ENCODE results near the gene MEGF9. TPM values are rescaled to one million over a fixed set of nuclear protein-coding genes. Genes with fewer than 3 reads are reported as not detected.
"Not testable (repeated sequence)": the region's sequence is repeated elsewhere in the genome, so short reads cannot be mapped to it uniquely, and the experiment has no call there.

The MEGF9 gene
- total and polyA plus RNA-seq, 7 donors, result 2.0 to 12.7 (median 7.2) TPM

DNA sequence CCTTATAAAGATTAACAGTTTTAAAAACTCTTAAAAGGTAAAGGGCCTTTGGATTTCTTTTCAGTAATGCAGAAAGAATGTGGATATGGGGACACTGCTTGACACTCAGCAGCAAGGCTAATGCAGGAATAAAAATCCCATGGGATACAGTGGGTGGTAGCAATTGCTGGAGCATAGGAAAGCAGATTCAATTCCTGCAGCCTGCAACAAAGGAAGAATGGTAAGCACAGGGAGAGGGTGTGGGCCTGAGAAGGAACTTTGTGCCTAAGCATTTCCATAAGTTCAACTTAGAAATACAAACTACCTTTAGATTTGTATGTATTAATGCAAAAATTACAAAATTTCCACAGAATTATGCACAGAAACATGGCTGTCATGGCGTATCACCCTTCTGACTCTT, 68.5 kb downstream of the MEGF9 start:
- TF ChIP-seq, protein P1, sequence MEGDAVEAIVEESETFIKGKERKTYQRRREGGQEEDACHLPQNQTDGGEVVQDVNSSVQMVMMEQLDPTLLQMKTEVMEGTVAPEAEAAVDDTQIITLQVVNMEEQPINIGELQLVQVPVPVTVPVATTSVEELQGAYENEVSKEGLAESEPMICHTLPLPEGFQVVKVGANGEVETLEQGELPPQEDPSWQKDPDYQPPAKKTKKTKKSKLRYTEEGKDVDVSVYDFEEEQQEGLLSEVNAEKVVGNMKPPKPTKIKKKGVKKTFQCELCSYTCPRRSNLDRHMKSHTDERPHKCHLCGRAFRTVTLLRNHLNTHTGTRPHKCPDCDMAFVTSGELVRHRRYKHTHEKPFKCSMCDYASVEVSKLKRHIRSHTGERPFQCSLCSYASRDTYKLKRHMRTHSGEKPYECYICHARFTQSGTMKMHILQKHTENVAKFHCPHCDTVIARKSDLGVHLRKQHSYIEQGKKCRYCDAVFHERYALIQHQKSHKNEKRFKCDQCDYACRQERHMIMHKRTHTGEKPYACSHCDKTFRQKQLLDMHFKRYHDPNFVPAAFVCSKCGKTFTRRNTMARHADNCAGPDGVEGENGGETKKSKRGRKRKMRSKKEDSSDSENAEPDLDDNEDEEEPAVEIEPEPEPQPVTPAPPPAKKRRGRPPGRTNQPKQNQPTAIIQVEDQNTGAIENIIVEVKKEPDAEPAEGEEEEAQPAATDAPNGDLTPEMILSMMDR (IDR thresholded peaks at IDR 0.05), result no peak
- Histone ChIP-seq H3K36me3 (ENCODE audit: insufficient read depth in 1 of 2, low read depth in 1 of 2) (no peaks in the 10 kb centered on the region), H3K4me3 (no peak overlapping the region), H3K27me3 (ENCODE audit: insufficient read depth in 3 of 3, low read length in 2 of 3) (no peaks in the 10 kb centered on the region), H3K4me1 (peaks cover 14% of the 10 kb centered on the region), H3K27ac (no peak overlapping the region), H3K9me3 (no peaks in the 10 kb centered on the region)
- WGBS, 3 donors, result 95 to 100% (median 98%) methylated on average over 1 of the region's 1 CpG
- intact Hi-C loops (cut with DNase I), result no loop called here
- no peak for DNase-seq
- ATAC-seq, result no peak

DNA sequence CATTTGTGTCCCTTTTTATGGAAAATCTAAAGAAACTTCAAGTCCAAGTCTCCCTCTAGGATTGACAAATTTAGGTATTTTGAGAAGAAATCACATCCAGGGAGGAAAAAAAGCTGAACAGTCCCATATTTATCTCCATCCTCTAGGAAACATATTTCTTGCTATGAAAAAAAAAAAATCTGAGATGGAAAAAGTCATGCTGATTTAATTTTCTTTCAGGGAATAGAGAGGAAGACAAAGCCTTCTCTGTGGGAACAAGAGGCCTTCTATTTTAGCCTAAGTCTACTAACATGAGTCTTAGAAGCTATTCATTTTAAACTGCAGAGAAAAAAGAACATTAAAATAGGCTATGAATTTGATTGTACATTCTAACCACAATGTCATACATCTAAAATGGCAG, 71.2 kb downstream of the MEGF9 start:
- no peaks in the 10 kb centered on the region for H3K9me3 ChIP-seq
- intact Hi-C loops (cut with DNase I), result no loop called here
- peaks cover 14% of the 10 kb centered on the region for H3K4me1 ChIP-seq
- no peak overlapping the region for H3K27ac ChIP-seq
- TF ChIP-seq, protein P1 (IDR thresholded peaks at IDR 0.05), result no peak
- DNase-seq, result no peak
- H3K36me3 ChIP-seq (ENCODE audit: insufficient read depth in 1 of 2, low read depth in 1 of 2), result no peaks in the 10 kb centered on the region
- H3K27me3 ChIP-seq (ENCODE audit: insufficient read depth in 3 of 3, low read length in 2 of 3), result no peaks in the 10 kb centered on the region
- ATAC-seq, result no peak
- no peak overlapping the region for H3K4me3 ChIP-seq

DNA sequence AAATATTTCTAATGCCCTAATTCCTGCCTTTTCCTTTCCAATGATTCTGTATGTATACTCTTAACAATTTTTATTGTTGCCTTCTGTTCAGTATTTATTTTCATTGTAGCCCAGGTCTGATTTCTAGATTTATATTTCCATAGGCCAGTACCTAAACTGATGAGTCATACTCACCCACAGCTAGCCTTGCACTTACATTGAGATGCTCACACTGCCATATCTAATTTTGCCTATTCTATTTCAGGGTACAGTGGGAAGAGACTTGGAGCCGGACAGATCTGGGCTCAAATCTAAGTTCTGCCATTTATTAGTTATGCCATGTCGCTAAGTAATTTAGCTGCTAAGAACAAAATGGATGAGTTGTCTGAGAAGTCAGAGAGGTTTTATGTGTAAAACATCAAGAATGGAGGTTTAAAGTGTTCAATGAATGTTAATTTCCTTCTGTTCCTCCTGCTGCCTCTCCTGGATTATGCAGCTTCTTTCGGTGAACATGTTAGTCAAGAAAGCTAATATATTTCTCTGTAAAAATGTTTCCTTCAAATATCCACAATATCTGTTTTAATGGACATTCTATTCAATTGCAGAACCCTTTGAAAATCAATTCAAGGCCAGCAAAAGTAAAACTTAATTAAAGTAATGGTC, 72.0 kb downstream of the MEGF9 start:
- Histone ChIP-seq H3K36me3 (ENCODE audit: insufficient read depth in 1 of 2, low read depth in 1 of 2) (no peaks in the 10 kb centered on the region), H3K27ac (no peak overlapping the region), H3K9me3 (no peaks in the 10 kb centered on the region), H3K4me1 (peaks cover 14% of the 10 kb centered on the region), H3K27me3 (ENCODE audit: insufficient read depth in 3 of 3, low read length in 2 of 3) (no peaks in the 10 kb centered on the region), H3K4me3 (no peak overlapping the region)
- DNase-seq, result no peak
- intact Hi-C loops (cut with DNase I), result no loop called here
- TF ChIP-seq, protein P1 (IDR thresholded peaks at IDR 0.05), result no peak
- 58 to 78% (median 68%) methylated on average over 3 of the region's 3 CpGs for WGBS, 3 donors
- ATAC-seq, result no peak

DNA sequence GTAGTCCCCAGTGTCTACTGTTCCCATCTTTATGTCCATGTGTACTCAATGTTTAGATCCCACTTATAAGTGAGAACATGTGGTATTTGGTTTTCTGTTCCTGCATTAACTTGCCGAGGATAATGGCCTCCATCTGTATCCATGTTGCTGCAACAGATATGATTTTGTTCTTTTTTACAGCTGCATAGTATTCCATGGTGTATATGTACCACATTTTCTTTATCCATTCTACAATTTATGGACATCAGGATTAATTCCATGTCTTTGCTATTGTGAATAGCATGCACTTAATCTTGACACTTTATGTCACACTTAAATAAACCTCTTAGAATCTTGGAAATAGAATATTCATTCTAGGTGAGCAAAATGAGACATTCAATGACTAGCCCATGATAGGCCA, 73.4 kb downstream of the MEGF9 start:
- H3K4me3 ChIP-seq; H3K36me3 ChIP-seq (ENCODE audit: insufficient read depth in 1 of 2, low read depth in 1 of 2); H3K9me3 ChIP-seq; H3K27ac ChIP-seq; intact Hi-C loops (cut with DNase I); DNase-seq; ATAC-seq; H3K27me3 ChIP-seq (ENCODE audit: insufficient read depth in 3 of 3, low read length in 2 of 3): not testable (repeated sequence)
- H3K4me1 ChIP-seq, result peaks cover 14% of the 10 kb centered on the region
- 99 to 100% (median 100%) methylated on average over 1 of the region's 1 CpG for WGBS, 3 donors

DNA sequence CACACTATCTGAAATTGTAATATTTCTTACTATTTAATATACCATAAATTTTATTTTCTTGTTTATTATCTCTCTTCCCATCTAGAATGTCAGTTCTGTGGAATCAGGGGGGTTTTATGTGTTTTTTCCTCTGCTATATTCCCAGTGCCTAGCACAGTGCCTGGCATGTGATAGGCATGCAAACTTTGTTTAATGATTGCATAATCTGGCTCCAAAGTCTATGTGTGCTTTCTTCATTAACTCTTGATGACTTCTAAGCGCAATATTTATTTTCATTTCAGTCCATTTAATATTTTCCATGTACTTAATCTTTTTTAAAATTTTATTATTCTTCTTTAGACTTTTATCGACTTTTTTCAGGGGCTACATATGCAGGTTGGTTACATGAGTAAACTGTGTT, 73.9 kb downstream of the MEGF9 start:
- Histone ChIP-seq H3K36me3 (ENCODE audit: insufficient read depth in 1 of 2, low read depth in 1 of 2) (no peaks in the 10 kb centered on the region), H3K4me3 (no peak overlapping the region), H3K27ac (no peak overlapping the region), H3K27me3 (ENCODE audit: insufficient read depth in 3 of 3, low read length in 2 of 3) (no peaks in the 10 kb centered on the region), H3K4me1 (peaks cover 14% of the 10 kb centered on the region), H3K9me3 (peaks cover 5% of the 10 kb centered on the region)
- intact Hi-C loops (cut with DNase I), result no loop called here
- ATAC-seq, result no peak
- TF ChIP-seq, protein P1 (IDR thresholded peaks at IDR 0.05), result no peak
- DNase-seq, result no peak
- WGBS, 3 donors, result 95 to 98% (median 96%) methylated on average over 2 of the region's 2 CpGs

All from psoas muscle (tissue), 8 donors.